Mucosa of gallbladder (tissue), 1 donor: ENCODE results near the gene ALPI. TPM values are rescaled to one million over a fixed set of nuclear protein-coding genes. Genes with fewer than 3 reads are reported as not detected.
"Not testable (repeated sequence)": the region's sequence is repeated elsewhere in the genome, so short reads cannot be mapped to it uniquely, and the experiment has no call there.

Experiments
- DNase-seq: peaks from one replicate; pipeline ENCODE4 v3.0.0-alpha.2; 2020; ENCODE audit warnings: low spot score
- total RNA-seq: library from RNA; stranded (reverse); gene quantifications from one replicate; pipeline ENCODE4 v1.2.1, GENCODE V29; 2021
- donor health status: DM: no; HTN: no; CAD: no.

The ALPI gene
- total RNA-seq, 1 donor from 2014 or later, result 1.0 TPM

DNA sequence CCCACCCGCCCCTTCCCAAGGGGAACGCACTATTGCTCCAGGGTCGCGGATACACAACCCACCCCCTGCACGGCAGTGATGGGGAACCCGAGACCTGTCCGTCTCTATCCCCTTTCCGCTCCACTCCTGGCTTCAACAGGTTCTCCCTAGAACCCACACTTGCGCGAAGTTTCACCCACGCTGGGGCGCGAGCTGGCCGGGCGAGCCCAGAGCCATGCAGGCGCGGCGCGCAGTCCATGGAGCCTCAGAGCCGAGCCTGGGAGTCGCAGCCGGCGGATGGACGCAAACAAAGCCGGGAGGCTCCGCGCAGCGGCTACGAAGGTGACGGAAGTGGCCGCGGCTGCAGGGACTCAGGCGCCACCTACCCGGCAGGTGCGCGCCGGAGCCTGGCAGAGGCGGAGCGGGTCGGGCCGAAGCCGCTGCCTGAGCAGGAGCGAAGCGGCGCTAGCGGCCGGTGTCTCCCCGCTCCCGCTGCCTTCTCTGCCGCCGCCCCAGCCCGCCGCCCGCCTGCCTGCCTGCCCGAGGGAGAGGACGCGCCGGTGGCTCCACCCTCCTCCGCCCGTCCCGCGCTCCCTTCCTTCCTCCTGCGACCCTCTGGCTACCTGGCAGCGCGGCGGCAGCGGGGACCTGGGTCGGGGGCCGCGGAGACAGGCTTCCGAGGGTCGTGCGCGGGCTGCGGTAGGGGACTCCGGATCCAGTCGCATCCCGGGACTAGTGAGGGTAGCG lies 35.3 kb upstream of the ALPI start:
- DNase-seq, result peak; percentile 56

DNA sequence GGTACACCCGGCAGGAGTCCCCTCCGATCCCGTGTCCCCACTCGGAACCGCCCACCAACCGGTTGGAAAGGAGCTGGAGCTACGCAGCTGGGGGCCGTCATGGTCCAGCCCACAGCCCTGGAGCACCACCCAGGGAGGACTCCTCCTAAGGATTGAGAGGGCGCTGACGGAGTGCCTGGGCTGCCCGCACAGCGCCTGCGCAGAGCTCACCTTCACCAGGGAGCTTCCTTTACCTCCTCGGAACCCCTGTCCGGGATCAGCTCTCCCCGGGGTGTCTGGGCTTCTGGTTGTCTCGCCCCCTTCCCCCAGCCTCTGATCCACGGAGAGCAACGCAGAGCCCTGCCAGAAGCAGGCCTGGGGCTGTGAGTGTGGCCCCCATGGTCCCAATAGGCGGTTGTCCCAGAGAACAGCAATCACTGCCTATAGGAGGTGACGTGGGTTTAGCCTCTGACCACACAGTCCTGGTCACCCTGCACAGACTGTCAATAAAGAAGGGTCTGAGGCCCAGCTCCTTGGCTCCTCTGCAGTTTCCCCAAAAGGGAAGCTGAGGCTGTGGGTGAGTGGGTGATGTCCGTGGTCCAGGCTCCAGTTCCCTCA lies 34.7 kb upstream of the ALPI start:
- no peak for DNase-seq

GRCh38 chr2:232422051-232422450 lies 33.9 kb upstream of the ALPI start:
- DNase-seq, result no peak

DNA sequence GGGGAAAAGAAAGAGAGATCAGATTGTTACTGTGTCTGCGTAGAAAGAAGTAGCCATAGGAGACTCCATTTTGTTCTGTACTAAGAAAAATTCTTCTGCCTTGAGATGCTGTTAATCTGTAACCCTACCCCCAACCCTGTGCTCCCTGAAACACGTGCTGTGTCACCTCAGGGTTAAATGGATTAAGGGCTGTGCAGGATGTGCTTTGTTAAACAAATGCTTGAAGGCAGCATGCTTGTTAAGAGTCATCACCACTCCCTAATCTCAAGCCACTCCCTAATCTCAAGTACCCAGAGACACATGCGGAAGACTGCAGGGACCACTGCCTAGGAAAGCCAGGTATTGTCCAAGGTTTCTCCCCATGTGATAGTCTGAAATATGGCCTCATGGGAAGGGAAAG lies 33.0 kb upstream of the ALPI start:
- DNase-seq, result not testable (repeated sequence)

GRCh38 chr2:232423407-232423806 lies 32.5 kb upstream of the ALPI start:
- not testable (repeated sequence) for DNase-seq

GRCh38 chr2:232431705-232432590 lies 24.0 kb upstream of the ALPI start:
- DNase-seq, result no peak

GRCh38 chr2:232432598-232433184 lies 23.3 kb upstream of the ALPI start:
- no peak for DNase-seq

DNA sequence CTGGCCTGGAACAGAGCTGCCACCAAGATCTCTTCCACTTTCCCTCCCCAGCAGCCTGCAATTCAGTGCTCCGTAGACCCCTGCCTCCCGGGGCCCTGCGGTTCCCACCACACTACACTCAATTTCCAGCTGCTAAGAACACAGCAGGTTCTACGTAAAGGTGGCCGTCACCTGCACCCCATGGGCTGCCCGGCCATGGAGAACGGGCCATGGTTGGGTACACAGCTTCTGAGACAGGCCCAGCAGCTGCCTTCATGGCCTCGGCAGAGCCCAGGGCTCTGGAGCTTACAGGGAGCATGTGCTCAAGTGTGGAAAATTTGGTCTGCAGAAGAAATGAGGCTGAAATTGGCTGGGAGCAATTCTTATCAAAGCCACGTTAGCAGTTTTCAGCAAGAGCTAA lies 22.3 kb upstream of the ALPI start:
- DNase-seq, result not testable (repeated sequence)

DNA sequence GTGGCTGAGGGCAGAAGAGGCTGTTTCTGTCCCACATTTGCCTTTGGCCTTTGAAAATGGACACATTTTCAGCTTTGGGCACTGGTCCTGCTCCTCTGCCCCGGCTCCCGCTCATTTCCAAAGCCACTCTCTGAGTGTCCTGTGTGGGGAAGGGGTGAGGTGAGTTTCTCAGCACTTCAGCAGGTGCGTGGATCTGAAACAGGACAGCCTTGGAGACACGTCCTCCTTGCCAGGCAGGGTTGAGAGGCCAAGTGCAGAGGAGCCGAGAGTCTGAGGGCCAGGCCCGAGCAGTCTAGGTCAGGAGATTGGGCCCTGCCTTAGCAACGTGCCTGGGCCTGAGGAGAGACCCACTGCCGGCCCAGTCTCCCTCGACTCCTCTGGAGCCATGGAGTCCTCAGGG lies 21.9 kb upstream of the ALPI start:
- no peak for DNase-seq

DNA sequence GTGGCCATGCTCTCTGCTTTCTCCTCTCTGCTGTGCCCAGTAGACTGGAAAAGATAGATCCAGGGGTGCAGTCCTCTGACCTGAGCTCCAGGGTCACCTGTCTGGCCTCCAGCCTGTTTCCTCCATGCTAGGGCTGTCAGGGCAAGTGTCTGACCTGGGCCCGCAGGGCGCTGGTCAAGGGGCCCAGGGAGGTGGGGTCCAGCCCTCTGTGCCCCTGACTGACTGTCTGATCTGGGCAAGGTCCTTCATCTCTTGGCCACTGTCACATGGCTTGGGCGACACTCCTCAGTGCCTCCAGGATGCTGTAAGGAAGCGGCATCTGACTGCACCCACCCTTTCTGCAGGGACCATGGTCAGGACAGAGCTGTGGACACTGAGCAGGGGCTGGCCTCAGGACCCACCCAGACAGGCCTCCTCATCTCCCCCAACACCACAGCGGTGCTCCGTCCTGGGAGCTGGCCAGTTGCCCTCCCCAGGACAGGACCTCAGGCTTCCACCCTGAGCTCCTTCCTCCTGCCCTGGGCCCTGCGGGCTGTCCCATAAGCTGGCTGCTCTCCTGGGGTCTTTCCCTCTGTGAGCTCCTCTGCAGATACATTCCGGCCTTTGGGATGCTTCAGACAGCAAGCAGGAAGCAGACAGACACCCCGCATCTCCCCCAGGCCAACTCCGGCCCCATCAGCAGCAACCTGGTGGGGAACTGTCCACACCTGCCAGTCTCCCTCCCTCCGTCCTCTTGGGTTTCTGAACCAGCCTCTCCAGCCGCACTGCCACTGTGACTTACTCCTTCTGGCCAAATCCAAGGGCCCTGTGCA lies 21.2 kb upstream of the ALPI start:
- DNase-seq, result no peak

DNA sequence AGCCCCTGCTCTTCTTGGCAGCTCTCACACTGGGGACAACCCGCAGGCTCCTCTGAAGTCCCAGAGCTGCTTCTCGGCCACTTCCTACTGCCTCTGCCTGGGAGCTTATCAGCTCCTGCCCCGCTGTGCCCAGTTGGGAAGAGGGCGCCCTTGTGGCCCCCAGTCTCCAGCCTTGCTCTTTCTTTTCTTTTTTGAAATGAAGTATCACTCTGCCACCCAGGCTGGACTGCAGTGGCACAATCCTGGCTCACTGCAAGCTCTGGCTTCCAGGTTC lies 20.6 kb upstream of the ALPI start:
- no peak for DNase-seq

GRCh38 chr2:232435805-232436204 lies 20.1 kb upstream of the ALPI start:
- DNase-seq, result no peak

DNA sequence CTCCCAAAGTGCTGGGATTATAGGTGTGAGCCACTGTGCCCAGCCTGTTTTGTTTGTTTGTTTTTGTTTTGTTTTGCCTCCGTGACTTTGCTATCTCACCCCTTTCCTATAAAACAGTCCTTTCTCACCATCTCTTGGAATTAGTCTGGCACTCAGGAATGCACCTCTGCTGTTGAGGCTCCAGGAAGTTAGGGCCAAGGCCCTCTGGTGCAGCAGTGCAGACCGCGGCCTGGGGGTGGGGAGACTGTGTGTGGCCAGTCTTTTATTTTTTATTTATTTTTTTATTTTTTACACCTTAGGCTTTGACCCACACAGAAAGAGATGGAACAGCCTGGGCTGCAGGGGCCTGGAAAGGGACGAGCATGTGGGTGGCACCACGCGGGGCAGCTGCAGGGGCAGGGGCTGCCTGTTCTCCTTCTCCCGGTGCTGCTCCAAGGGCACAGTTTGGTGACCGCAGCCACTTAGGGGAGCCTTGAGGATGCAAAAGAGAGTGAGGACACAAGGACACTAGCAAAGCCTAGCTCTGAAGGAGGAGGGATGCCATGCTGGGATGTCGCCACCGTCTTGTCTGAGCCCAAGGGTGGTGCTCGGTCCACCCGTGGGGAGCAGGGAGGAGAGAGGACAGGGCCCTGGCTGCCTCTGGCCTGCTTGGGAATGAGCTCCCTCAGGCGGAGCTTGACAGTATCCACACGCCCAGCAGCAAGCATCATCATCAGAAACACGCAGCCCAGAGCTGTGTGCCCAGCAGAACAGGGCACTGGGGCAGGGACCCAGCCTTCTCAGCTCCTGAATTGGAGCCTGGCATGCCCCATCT lies 19.4 kb upstream of the ALPI start:
- DNase-seq, result no peak

DNA sequence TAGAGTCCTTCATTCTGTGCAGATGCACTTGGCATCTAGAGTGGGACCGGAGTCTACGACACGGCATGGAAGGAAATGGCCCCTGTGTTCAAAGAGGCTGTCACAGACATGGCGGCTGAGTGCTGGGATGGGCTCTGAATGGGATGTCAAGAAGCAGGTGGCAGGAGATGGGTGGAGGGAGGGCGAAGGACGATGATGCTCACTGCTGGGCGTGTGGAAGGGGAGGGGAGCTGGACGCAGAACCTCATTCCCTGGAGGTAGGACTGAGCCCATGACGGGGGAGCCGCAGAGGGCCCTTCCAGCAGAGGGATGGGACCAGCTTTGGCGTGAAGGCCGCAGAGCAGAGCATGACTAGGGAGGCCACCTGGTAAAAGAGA lies 18.8 kb upstream of the ALPI start:
- DNase-seq, result no peak

- DNase-seq, result no peak
Measured at GRCh38 chr2:232438091-232438490, 17.9 kb upstream of the ALPI start.

- no peak for DNase-seq
Measured at GRCh38 chr2:232438951-232439757, 16.8 kb upstream of the ALPI start.

DNA sequence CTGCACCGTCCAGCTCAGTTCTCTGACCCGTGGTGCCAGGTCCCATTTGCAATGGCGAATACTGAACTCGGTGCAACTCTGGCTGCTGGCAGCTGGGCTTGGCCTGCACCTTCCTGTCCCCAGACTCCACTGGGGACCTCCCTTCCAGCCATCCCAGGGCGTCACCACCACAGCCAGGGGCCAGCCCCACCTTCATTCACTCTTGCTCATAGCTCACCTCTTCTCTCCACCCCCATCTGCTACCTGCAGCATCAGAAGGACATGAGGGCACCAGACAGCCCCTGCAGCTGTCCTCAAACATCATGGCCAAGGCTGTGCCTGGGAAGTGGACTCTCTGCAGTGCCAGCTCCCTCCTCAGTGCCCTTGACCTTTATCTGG lies 16.2 kb upstream of the ALPI start:
- no peak for DNase-seq

- DNase-seq, result peak; percentile 87
Measured at GRCh38 chr2:232440220-232441018, 15.5 kb upstream of the ALPI start.

GRCh38 chr2:232441147-232441651 lies 14.8 kb upstream of the ALPI start:
- no peak for DNase-seq
